NCI-H460 (cell line): ENCODE results near the gene DPP6. TPM values are rescaled to one million over a fixed set of nuclear protein-coding genes. Genes with fewer than 3 reads are reported as not detected.
"Not testable (repeated sequence)": the region's sequence is repeated elsewhere in the genome, so short reads cannot be mapped to it uniquely, and the experiment has no call there.

ENCODE experiments used
- DNase-seq: peaks from one replicate; pipeline ENCODE4 v3.0.0-alpha.2; 2016; ENCODE audit warnings: low read depth; ENCODE audit errors: extremely low read depth
- total RNA-seq: library from RNA; depleted of rRNA; stranded (reverse); fragments of >200 nt; shearing (Covaris generic); gene quantifications from 2 replicates; pipeline ENCODE4 v1.2.3, GENCODE V29; 2014

The DPP6 gene
- total RNA-seq, 1 experiment from 2014 or later: not detected

GRCh38 chr7:154145922-154146706 is 93.9 kb downstream of the DPP6 start:
- DNase-seq: not testable (repeated sequence)

GRCh38 chr7:154146707-154147038 is 94.5 kb downstream of the DPP6 start:
- not testable (repeated sequence) for DNase-seq

- DNase-seq: not testable (repeated sequence)
Measured at GRCh38 chr7:154148791-154149516, 96.8 kb downstream of the DPP6 start.

GRCh38 chr7:154150656-154151055 is 98.5 kb downstream of the DPP6 start:
- not testable (repeated sequence) for DNase-seq

- DNase-seq: not testable (repeated sequence)
Measured at GRCh38 chr7:154151306-154151705, 99.1 kb downstream of the DPP6 start.

GRCh38 chr7:154155928-154156327 is 103.7 kb downstream of the DPP6 start:
- not testable (repeated sequence) for DNase-seq

GRCh38 chr7:154162921-154163320 is 110.7 kb downstream of the DPP6 start:
- DNase-seq: not testable (repeated sequence)

GRCh38 chr7:154163642-154164041 is 111.4 kb downstream of the DPP6 start:
- not testable (repeated sequence) for DNase-seq

GRCh38 chr7:154167051-154167450 is 114.9 kb downstream of the DPP6 start:
- no peak for DNase-seq

- DNase-seq: no peak
Measured at GRCh38 chr7:154167807-154168206, 115.6 kb downstream of the DPP6 start.

- DNase-seq: no peak
Measured at GRCh38 chr7:154171422-154171821, 119.2 kb downstream of the DPP6 start.

- DNase-seq: no peak
Measured at GRCh38 chr7:154172236-154172635, 120.0 kb downstream of the DPP6 start.

- DNase-seq: no peak
Measured at GRCh38 chr7:154177584-154177983, 125.4 kb downstream of the DPP6 start.

GRCh38 chr7:154178895-154179294 is 126.7 kb downstream of the DPP6 start:
- DNase-seq: no peak

GRCh38 chr7:154183482-154183881 is 131.3 kb downstream of the DPP6 start:
- no peak for DNase-seq

GRCh38 chr7:154183946-154184345 is 131.7 kb downstream of the DPP6 start:
- DNase-seq: no peak

- DNase-seq: no peak
Measured at GRCh38 chr7:154186811-154187210, 134.6 kb downstream of the DPP6 start.

GRCh38 chr7:154188330-154188729 is 136.1 kb downstream of the DPP6 start:
- DNase-seq: no peak

- DNase-seq: no peak
Measured at GRCh38 chr7:154195266-154195665, 143.1 kb downstream of the DPP6 start.

GRCh38 chr7:154198481-154198880 is 146.3 kb downstream of the DPP6 start:
- no peak for DNase-seq

- no peak for DNase-seq
Measured at GRCh38 chr7:154200241-154200640, 148.0 kb downstream of the DPP6 start.

- DNase-seq: no peak
Measured at GRCh38 chr7:154202002-154202401, 149.8 kb downstream of the DPP6 start.
